Neural crest cell (in vitro differentiated cells): Measurements from ENCODE around the gene MINDY4. TPM values are rescaled to one million over a fixed set of nuclear protein-coding genes. Genes with fewer than 3 reads are reported as not detected.

Experiments used
- DNase-seq: peaks from one replicate; pipeline ENCODE4 v3.0.0; 2021; ENCODE audit warnings: low read depth, mixed read lengths, low spot score
- H3K27ac Mint-ChIP-seq: one replicate; pipeline ENCODE4 v1.8.0; 2021; ENCODE audit warnings: mild to moderate bottlenecking, mixed read lengths; ENCODE audit not compliant: unreplicated experiment
- H3K27me3 Mint-ChIP-seq: 2 replicates; pipeline ENCODE4 v1.8.0; 2021; ENCODE audit warnings: low read depth, mild to moderate bottlenecking, mixed read lengths
- H3K36me3 Mint-ChIP-seq: 2 replicates; pipeline ENCODE4 v1.8.0; 2021; ENCODE audit warnings: low read depth, mild to moderate bottlenecking, mixed read lengths
- H3K4me1 Mint-ChIP-seq: 2 replicates; pipeline ENCODE4 v1.8.0; 2021; ENCODE audit warnings: mixed read lengths
- H3K4me3 Mint-ChIP-seq: one replicate; pipeline ENCODE4 v1.8.0; 2021; ENCODE audit warnings: mild to moderate bottlenecking, mixed read lengths
- H3K9me3 Mint-ChIP-seq: 2 replicates; pipeline ENCODE4 v1.8.0; 2021; ENCODE audit warnings: mixed read lengths
- total RNA-seq: library from RNA; stranded (reverse); gene quantifications from 2 replicates; pipeline ENCODE4 v1.2.1, GENCODE V29; 2021
- TF ChIP-seq, protein P1 (sequence below): fragments of 200-600 bp; sonication (generic); conservative IDR thresholded peaks from 2 replicates; pipeline ENCODE4 v1.5.0; 2021; ENCODE audit warnings: antibody characterized with exemption, mild to moderate bottlenecking

The MINDY4 gene
- total RNA-seq, 1 donor from 2014 or later: 9.2 TPM

DNA sequence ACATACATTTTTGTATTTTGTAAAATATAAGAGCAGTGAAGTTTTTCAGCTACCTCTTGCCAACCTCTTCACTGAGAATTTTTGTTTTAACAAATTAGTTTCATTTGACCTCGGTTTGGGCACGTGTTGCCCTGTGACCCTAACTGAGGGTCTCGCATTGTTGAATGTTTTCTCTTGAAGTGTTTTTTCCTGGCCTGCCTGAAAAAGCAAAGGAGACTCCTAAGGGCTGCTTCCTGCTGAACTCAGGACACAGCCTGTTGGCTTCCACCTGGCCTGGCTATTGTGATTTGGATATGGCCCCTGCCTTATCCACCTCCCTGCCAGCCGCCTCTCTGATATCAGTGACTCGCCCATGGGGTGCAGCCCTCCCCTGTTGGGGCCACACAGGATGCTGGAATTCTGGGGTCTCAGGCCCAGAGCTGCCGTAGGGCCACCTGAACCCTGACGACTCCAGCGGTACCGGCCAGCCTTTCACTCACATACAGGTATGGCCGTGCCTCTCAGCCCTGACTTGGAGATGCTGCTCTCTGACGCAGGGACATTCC lies 81.6 kb downstream of the MINDY4 start:
- Mint-ChIP-seq H3K4me3 (no peak overlapping the region), H3K4me1 (peaks cover 31% of the 10 kb centered on the region), H3K27me3 (no peaks in the 10 kb centered on the region), H3K36me3 (peaks cover 3% of the 10 kb centered on the region), H3K27ac (peak overlapping the region; percentile 81), H3K9me3 (no peaks in the 10 kb centered on the region)
- no peak for DNase-seq
- TF ChIP-seq, protein P1, sequence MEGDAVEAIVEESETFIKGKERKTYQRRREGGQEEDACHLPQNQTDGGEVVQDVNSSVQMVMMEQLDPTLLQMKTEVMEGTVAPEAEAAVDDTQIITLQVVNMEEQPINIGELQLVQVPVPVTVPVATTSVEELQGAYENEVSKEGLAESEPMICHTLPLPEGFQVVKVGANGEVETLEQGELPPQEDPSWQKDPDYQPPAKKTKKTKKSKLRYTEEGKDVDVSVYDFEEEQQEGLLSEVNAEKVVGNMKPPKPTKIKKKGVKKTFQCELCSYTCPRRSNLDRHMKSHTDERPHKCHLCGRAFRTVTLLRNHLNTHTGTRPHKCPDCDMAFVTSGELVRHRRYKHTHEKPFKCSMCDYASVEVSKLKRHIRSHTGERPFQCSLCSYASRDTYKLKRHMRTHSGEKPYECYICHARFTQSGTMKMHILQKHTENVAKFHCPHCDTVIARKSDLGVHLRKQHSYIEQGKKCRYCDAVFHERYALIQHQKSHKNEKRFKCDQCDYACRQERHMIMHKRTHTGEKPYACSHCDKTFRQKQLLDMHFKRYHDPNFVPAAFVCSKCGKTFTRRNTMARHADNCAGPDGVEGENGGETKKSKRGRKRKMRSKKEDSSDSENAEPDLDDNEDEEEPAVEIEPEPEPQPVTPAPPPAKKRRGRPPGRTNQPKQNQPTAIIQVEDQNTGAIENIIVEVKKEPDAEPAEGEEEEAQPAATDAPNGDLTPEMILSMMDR: no peak

DNA sequence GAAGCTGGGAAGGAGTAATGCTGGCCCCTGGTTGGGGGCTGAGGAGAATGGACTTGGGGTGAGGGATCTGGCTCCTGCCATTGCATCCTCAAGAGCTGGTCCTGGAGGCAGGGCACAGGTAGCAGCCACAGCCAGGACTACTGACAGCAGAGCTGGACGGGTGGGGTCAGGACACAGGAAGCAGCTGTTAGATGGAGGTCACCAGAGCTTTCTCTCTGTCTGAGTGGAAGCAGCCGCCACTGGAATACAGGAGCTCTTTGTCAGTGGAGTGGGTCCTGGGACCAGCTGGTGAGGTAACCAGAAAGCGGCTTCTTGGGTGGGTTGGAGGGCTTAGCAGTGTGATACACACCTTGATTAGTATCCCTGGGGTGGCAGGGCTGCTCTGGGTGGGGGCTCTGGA lies 82.4 kb downstream of the MINDY4 start:
- Mint-ChIP-seq H3K27ac (peak overlapping the region; percentile 81), H3K27me3 (no peaks in the 10 kb centered on the region), H3K4me1 (peaks cover 31% of the 10 kb centered on the region), H3K9me3 (no peaks in the 10 kb centered on the region), H3K4me3 (no peak overlapping the region), H3K36me3 (peaks cover 5% of the 10 kb centered on the region)
- no peak for DNase-seq
- TF ChIP-seq, protein P1: no peak

DNA sequence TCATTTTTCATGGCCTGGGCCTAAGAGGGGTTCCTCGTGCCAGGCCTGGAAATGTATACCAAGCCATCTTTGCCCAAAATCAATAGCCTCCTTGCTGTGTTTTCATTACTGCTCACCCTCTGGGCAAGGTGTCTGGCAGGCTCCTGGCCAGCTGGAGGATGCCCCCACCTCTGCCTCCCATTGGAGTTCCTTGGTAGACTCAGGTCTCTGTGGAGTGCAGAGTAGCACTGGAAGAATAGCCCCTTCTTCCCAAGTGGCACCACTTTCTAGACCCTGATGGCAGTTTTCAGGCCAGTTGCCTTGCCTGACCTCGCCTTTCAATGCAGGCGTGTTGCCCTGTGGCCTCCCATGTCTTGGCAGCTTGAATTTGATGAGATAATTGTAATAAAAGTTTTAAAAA lies 84.7 kb downstream of the MINDY4 start:
- H3K27me3 Mint-ChIP-seq: no peaks in the 10 kb centered on the region

DNA sequence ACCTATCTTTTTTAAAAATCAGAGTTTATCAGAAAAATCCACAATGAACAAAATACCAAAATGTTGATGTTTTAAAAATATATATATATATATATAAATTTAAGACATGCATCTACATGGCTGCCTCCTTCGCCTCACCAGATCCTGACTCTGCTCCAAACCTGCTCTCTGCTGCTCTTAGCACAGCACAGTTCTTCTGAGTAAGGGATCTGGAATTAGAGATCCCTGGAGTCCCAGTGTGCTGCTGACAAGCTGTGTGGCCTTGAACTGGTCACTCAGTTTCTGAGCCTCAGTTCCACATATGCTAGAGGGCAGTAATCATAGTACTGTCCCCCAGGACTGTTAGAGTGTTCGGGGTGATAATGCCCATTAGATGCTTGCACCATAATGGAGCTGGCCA lies 87.4 kb downstream of the MINDY4 start:
- TF ChIP-seq, protein P1: no peak
- H3K9me3 Mint-ChIP-seq: no peaks in the 10 kb centered on the region
- no peaks in the 10 kb centered on the region for H3K27me3 Mint-ChIP-seq
- no peak overlapping the region for H3K27ac Mint-ChIP-seq
- DNase-seq: no peak
- H3K4me1 Mint-ChIP-seq: peaks cover 6% of the 10 kb centered on the region
- no peak overlapping the region for H3K4me3 Mint-ChIP-seq
- peaks cover 5% of the 10 kb centered on the region for H3K36me3 Mint-ChIP-seq

More for the DNA sequence above, 84.7 kb downstream of the MINDY4 start:
- peaks cover 5% of the 10 kb centered on the region for H3K36me3 Mint-ChIP-seq
- H3K4me1 Mint-ChIP-seq: peaks cover 28% of the 10 kb centered on the region
- TF ChIP-seq, protein P1: no peak
- H3K9me3 Mint-ChIP-seq: no peaks in the 10 kb centered on the region
- H3K4me3 Mint-ChIP-seq: no peak overlapping the region
- DNase-seq: no peak
- H3K27ac Mint-ChIP-seq: peak overlapping the region; percentile 94

DNA sequence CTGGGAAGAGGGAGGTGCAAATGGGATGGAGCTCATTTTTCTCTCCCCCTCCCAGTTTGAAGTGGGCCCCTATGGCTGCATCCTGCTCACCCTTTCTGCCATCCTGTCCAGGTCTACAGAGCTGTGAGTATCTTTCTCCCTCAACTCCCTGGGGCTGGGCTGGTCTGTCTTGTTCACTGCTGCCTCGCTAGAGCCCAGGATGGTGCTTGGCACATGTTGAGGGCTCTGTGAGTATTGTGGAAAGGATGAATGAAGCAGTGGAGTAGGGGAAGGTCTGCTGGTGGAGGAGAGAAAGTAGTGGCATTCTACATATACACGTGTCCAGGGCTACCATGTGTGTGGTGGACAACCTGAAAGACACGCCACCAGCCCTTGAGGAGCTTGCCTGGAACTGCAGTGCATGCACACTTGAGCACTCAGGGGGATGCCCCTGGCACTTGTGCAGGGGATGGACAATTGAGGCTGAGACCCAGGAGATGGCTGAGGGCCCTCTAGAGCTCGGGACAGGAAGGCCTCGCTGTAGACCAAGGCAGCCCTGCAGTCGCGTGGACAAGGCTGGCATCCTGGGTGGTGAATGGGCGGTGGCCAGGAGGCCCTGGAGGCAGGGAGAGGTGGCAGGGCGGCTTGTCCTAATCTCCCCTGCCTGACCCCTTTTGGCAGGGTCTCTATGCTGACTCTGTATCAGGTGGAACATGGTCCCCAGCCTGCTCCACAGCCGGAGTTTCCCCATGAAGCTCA lies 88.2 kb downstream of the MINDY4 start:
- peaks cover 5% of the 10 kb centered on the region for H3K36me3 Mint-ChIP-seq
- H3K4me3 Mint-ChIP-seq: no peak overlapping the region
- H3K27ac Mint-ChIP-seq: peak overlapping the region; percentile 71
- no peak for DNase-seq
- no peaks in the 10 kb centered on the region for H3K9me3 Mint-ChIP-seq
- TF ChIP-seq, protein P1: no peak
- H3K4me1 Mint-ChIP-seq: peaks cover 7% of the 10 kb centered on the region
- H3K27me3 Mint-ChIP-seq: no peaks in the 10 kb centered on the region
